ENCODE data around the gene ADAMTS17. TPM values are rescaled to one million over a fixed set of nuclear protein-coding genes. Genes with fewer than 3 reads are reported as not detected.

The ADAMTS17 gene
- total RNA-seq, 1 experiment from 2014 or later = 0.15 TPM

DNA sequence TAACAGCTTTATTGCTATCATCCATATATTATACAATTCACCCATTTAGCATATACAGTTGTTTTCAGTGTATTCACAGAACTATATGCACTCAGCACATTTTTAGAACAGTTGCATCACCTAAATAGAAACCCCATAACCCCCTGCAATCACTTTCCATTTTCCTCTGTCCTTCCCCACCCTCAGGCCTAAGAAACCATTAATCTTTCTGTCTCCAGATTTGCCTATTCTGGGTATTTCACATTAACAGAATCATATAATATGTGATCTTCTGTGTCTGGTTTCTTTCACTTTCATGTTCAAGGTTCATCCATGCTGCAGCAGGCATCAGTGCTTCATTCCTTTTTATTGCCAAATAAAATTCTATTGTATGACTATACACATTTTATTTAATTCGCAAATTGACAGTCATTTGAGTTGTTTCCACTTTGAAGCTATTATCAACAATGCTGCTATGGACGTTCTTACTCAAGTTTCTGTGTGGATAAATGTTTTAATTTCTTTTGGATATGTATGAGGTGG, 39.8 kb downstream of the ADAMTS17 start:
- POLR2A ChIA-PET (ENCODE audit: low non-redundant PET) = no interaction called here
- H3K4me3 ChIP-seq (ENCODE audit: low read depth, low read length, poor library complexity, severe bottlenecking) = no peak overlapping the region
- no TSS peak for BruUV-seq (replicated peaks)
- intact Hi-C loops (cut with micrococcal nuclease; ENCODE audit: unreplicated experiment) = no loop called here
- no peak for DNase-seq (ENCODE audit: low spot score)
- no peaks in the 10 kb centered on the region for H3K27me3 ChIP-seq (replicated peaks; ENCODE audit: insufficient read depth, low read depth, low read length, poor library complexity)
- no peak overlapping the region for H3K27ac ChIP-seq (ENCODE audit: low read depth, low read length, poor library complexity, severe bottlenecking)
- no peak for TF ChIP-seq CTCF (conservative IDR thresholded peaks at IDR 0.05; ENCODE audit: low read depth, low read length)
- no peak for TF ChIP-seq EZH2 (IDR thresholded peaks at IDR 0.05; ENCODE audit: borderline replicate concordance, low read depth, low read length, poor library complexity, severe bottlenecking)
- H3K4me1 ChIP-seq (ENCODE audit: insufficient read depth, low read length, poor library complexity, severe bottlenecking) = no peaks in the 10 kb centered on the region
- CTCF ChIA-PET = no interaction called here
- H3K36me3 ChIP-seq (ENCODE audit: insufficient read depth, low read length, poor library complexity, severe bottlenecking) = no peaks in the 10 kb centered on the region
- H3K9me3 ChIP-seq (ENCODE audit: low read depth, low read length, poor library complexity, severe bottlenecking) = peaks cover 14% of the 10 kb centered on the region

DNA sequence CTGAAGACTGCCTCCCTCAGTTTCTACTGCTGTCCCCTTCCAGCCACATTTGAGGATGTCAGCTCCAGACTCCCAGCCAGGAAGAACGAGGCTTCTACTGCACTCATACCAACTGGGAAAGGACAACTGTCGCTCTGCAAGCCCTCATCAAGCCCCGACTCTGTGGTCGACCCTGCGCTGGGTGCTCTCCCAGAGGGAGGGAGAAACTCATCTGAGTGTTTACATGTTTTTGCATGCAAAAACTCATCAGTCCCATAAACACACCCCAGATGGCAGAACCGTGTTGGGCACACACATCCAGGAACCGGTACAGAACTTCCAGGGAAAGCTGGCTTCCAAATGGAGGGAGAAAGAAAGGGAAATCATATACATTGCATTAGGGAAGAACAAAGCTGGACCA, 43.5 kb downstream of the ADAMTS17 start:
- CTCF ChIA-PET = no interaction called here
- no peak for DNase-seq (ENCODE audit: low spot score)
- Histone ChIP-seq H3K27me3 (replicated peaks; ENCODE audit: insufficient read depth, low read depth, low read length, poor library complexity) (no peaks in the 10 kb centered on the region), H3K27ac (ENCODE audit: low read depth, low read length, poor library complexity, severe bottlenecking) (no peak overlapping the region), H3K9me3 (ENCODE audit: low read depth, low read length, poor library complexity, severe bottlenecking) (peaks cover 17% of the 10 kb centered on the region), H3K36me3 (ENCODE audit: insufficient read depth, low read length, poor library complexity, severe bottlenecking) (no peaks in the 10 kb centered on the region), H3K4me3 (ENCODE audit: low read depth, low read length, poor library complexity, severe bottlenecking) (no peak overlapping the region), H3K4me1 (ENCODE audit: insufficient read depth, low read length, poor library complexity, severe bottlenecking) (no peaks in the 10 kb centered on the region)
- TF ChIP-seq CTCF (conservative IDR thresholded peaks at IDR 0.05; ENCODE audit: low read depth, low read length) (no peak), EZH2 (IDR thresholded peaks at IDR 0.05; ENCODE audit: borderline replicate concordance, low read depth, low read length, poor library complexity, severe bottlenecking) (no peak)
- no TSS peak for BruUV-seq (replicated peaks)
- intact Hi-C loops (cut with micrococcal nuclease; ENCODE audit: unreplicated experiment) = no loop called here
- POLR2A ChIA-PET (ENCODE audit: low non-redundant PET) = no interaction called here

GRCh38 chr15:100297812-100298211, 44.0 kb downstream of the ADAMTS17 start:
- no TSS peak for BruUV-seq (replicated peaks)
- TF ChIP-seq EZH2 (IDR thresholded peaks at IDR 0.05; ENCODE audit: borderline replicate concordance, low read depth, low read length, poor library complexity, severe bottlenecking) (no peak), CTCF (conservative IDR thresholded peaks at IDR 0.05; ENCODE audit: low read depth, low read length) (no peak)
- Histone ChIP-seq H3K4me1 (ENCODE audit: insufficient read depth, low read length, poor library complexity, severe bottlenecking) (no peaks in the 10 kb centered on the region), H3K36me3 (ENCODE audit: insufficient read depth, low read length, poor library complexity, severe bottlenecking) (no peaks in the 10 kb centered on the region), H3K27ac (ENCODE audit: low read depth, low read length, poor library complexity, severe bottlenecking) (no peak overlapping the region), H3K9me3 (ENCODE audit: low read depth, low read length, poor library complexity, severe bottlenecking) (peaks cover 17% of the 10 kb centered on the region), H3K4me3 (ENCODE audit: low read depth, low read length, poor library complexity, severe bottlenecking) (no peak overlapping the region), H3K27me3 (replicated peaks; ENCODE audit: insufficient read depth, low read depth, low read length, poor library complexity) (no peaks in the 10 kb centered on the region)
- DNase-seq (ENCODE audit: low spot score) = no peak
- POLR2A ChIA-PET (ENCODE audit: low non-redundant PET) = no interaction called here
- CTCF ChIA-PET = no interaction called here
- intact Hi-C loops (cut with micrococcal nuclease; ENCODE audit: unreplicated experiment) = no loop called here
